Measurements from ENCODE around the gene MEGF11.

The MEGF11 gene

DNA sequence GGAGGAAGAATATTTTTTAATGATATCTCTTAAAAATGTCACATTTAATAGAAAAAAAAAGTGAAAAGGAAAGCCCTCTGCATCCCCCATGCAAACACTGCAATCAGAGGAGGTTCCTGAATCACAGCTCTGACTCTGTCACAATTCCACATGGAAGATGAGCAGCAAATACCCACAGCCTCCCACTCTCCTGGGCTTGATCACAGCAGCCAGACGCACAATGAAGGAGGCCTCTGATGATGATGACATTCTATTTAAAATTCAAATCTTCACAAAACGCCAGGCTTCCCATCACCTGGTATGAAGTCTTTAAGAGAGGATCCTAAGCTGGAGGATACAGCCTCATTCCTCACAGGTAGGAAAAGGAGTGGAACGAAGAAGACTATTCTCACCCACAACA, 30.7 kb upstream of the MEGF11 start:
- no peak for DNase-seq
- Mint-ChIP-seq H3K9me3 (no peaks in the 10 kb centered on the region), H3K27ac (no peak overlapping the region), H3K4me1 (no peaks in the 10 kb centered on the region), H3K36me3 (ENCODE audit: low read depth) (no peaks in the 10 kb centered on the region), H3K4me3 (no peak overlapping the region), H3K27me3 (ENCODE audit: low read depth, poor library complexity) (peaks cover 32% of the 10 kb centered on the region)
- TF ChIP-seq, protein P1, sequence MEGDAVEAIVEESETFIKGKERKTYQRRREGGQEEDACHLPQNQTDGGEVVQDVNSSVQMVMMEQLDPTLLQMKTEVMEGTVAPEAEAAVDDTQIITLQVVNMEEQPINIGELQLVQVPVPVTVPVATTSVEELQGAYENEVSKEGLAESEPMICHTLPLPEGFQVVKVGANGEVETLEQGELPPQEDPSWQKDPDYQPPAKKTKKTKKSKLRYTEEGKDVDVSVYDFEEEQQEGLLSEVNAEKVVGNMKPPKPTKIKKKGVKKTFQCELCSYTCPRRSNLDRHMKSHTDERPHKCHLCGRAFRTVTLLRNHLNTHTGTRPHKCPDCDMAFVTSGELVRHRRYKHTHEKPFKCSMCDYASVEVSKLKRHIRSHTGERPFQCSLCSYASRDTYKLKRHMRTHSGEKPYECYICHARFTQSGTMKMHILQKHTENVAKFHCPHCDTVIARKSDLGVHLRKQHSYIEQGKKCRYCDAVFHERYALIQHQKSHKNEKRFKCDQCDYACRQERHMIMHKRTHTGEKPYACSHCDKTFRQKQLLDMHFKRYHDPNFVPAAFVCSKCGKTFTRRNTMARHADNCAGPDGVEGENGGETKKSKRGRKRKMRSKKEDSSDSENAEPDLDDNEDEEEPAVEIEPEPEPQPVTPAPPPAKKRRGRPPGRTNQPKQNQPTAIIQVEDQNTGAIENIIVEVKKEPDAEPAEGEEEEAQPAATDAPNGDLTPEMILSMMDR (IDR thresholded peaks at IDR 0.05), result no peak

DNA sequence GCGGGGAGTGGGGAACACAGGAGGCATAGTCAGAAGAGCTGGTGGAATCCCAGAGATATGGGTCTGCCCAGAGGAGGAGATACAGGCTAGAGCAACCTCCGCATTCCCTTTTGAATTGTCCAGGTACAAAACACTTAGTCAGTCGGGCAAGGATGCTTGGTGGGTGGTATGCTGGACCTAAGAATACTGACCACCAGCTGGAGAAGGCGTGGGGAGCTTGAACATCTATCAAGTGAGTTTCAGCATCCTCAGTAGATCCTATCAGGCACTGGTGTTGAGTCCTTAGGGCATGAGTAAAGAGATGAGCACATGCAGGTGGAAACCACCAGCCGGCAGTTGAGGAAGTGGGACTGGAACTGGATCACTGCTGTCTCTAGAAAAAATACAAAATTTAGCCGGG, 25.1 kb upstream of the MEGF11 start:
- DNase-seq, result no peak
- Mint-ChIP-seq H3K4me3 (no peak overlapping the region), H3K27ac (no peak overlapping the region), H3K9me3 (peaks cover 7% of the 10 kb centered on the region), H3K36me3 (ENCODE audit: low read depth) (no peaks in the 10 kb centered on the region), H3K27me3 (ENCODE audit: low read depth, poor library complexity) (peaks cover 43% of the 10 kb centered on the region), H3K4me1 (no peaks in the 10 kb centered on the region)
- TF ChIP-seq, protein P1 (IDR thresholded peaks at IDR 0.05), result no peak

DNA sequence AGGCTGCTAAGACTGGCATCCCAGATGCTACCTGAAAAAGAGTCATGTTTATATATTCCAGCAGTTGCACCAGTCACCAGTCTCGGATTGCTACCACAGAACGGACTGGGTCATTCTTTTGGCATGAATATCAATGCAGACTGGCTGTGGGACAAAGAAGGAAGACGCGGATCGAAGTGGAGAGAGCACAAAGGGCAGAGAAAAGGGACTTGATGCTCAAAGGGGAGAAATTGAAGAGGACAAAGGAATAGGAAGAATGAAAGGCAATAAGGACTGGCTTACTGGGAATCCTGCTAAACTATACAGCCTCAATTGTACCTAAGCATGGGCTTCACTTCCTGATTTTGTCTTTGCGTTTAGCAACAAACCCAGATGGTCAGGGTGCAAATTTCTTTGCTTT, 24.5 kb upstream of the MEGF11 start:
- H3K36me3 Mint-ChIP-seq (ENCODE audit: low read depth), result no peaks in the 10 kb centered on the region
- H3K9me3 Mint-ChIP-seq, result peaks cover 10% of the 10 kb centered on the region
- no peak overlapping the region for H3K4me3 Mint-ChIP-seq
- H3K27ac Mint-ChIP-seq, result no peak overlapping the region
- peaks cover 46% of the 10 kb centered on the region for H3K27me3 Mint-ChIP-seq (ENCODE audit: low read depth, poor library complexity)
- TF ChIP-seq, protein P1 (IDR thresholded peaks at IDR 0.05), result no peak
- no peak for DNase-seq
- no peaks in the 10 kb centered on the region for H3K4me1 Mint-ChIP-seq

DNA sequence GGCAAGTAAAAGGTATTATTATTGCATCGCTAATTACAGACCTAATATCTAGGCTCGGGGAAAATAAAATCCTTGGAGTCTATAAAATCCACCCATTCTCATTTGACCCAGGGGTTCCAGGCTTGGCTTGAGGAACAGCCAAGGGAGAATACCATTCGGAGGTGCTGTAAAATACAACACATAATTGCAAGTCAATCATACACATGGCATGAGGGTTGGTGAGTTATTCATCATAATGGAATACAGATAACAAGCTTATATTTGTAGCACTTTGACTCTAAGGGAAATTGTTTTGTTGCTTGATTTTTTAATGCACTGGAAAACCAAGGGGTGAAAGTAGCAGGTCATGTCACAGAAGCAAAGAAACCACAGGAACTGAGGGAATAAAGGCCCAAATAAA, 23.0 kb upstream of the MEGF11 start:
- DNase-seq, result no peak
- H3K4me3 Mint-ChIP-seq, result no peak overlapping the region
- H3K4me1 Mint-ChIP-seq, result no peaks in the 10 kb centered on the region
- no peaks in the 10 kb centered on the region for H3K36me3 Mint-ChIP-seq (ENCODE audit: low read depth)
- H3K27me3 Mint-ChIP-seq (ENCODE audit: low read depth, poor library complexity), result peaks cover 40% of the 10 kb centered on the region
- TF ChIP-seq, protein P1 (IDR thresholded peaks at IDR 0.05), result no peak
- H3K9me3 Mint-ChIP-seq, result peaks cover 10% of the 10 kb centered on the region
- H3K27ac Mint-ChIP-seq, result no peak overlapping the region

DNA sequence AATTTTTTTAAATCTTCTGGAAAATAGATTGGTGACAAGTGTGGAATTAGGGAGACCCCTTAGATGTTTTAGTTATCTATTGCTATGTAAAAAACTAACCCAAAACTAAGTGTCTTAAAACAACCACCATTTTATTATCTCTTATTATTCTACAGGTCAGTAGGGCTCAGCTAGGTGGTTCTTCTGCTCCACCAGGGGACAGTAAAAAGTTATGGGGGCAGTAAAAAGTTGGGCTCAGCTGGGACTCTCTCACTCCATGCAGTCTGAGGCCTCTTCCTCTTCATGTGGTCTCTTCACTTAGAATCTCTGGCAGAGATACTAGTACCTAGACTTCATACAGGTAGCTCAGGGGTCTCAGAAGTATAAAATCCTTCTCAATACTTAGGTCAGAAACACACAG, 21.8 kb upstream of the MEGF11 start:
- Mint-ChIP-seq H3K27me3 (ENCODE audit: low read depth, poor library complexity) (peaks cover 34% of the 10 kb centered on the region), H3K4me1 (no peaks in the 10 kb centered on the region), H3K4me3 (no peak overlapping the region), H3K27ac (no peak overlapping the region), H3K9me3 (peaks cover 10% of the 10 kb centered on the region), H3K36me3 (ENCODE audit: low read depth) (no peaks in the 10 kb centered on the region)
- no peak for DNase-seq
- TF ChIP-seq, protein P1 (IDR thresholded peaks at IDR 0.05), result no peak

DNA sequence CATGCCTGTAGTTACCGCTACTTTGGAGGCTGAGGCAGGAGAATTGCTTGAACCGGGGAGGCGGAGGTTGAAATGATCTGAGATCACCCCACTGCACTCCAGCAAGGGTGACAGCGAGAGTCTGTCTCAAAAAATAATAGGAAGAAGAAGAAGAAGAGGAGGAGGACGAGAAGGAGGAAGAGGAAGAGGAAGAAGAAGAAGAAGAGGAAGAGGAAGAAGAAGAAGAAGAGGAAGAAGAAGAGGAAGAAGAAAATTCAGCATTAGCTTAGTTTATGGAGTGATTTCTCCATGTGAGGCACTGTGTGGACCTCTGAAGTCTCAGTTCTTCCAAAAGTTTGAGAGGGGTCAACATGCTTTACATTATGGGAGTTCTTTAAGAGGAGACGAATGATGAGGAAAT, 17.4 kb upstream of the MEGF11 start:
- Mint-ChIP-seq H3K27me3 (ENCODE audit: low read depth, poor library complexity) (peaks cover 11% of the 10 kb centered on the region), H3K36me3 (ENCODE audit: low read depth) (no peaks in the 10 kb centered on the region), H3K4me1 (peaks cover 27% of the 10 kb centered on the region), H3K27ac (no peak overlapping the region), H3K9me3 (peaks cover 10% of the 10 kb centered on the region), H3K4me3 (no peak overlapping the region)
- DNase-seq, result no peak
- TF ChIP-seq, protein P1 (IDR thresholded peaks at IDR 0.05), result no peak

Data from nephron progenitor cell (in vitro differentiated cells).